COLO668 (cell line): ENCODE measurements around the gene EXOSC7.

Experiments used
- DNase-seq: peaks from one replicate; lab custom pipeline; 2025; ENCODE audit not compliant: unreplicated experiment; lab: John Stamatoyannopoulos, UW

Gene EXOSC7

DNA sequence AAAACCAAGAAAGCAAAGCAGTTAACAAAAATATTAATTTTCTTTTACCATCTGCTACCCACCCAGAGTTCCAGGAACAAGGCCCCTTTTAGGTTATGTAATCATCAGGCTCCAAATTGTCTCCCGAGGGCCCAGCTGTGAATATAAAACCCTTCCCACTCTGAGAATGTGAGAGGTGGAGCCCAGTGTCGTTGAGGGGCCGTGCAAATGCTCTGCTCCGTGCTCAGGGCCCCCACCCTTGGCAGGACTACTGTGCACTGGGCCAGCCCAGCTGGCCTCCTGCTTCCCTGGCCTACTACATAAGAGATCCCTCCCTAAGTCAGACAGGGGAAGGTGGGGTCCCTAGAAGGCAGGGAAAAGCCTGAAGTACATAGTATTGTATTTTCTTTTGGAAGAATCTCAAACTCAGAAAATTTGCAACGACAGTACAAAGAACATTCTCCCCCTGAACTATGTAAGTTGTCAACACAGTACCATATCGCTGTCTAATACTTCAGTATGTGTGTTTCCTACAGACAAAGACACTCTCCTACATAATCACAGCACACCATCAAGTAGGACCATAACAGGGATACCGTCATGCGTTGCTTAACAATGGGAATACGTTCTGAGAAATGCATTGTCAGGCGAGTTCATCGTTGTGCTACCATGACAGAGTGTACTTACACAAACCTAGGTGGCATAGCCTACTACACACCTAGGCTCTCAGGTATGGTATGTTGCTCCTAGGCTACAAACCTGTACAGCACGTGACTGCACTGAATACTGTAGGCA is 45.7 kb downstream of the EXOSC7 start:
- no peak for DNase-seq

DNA sequence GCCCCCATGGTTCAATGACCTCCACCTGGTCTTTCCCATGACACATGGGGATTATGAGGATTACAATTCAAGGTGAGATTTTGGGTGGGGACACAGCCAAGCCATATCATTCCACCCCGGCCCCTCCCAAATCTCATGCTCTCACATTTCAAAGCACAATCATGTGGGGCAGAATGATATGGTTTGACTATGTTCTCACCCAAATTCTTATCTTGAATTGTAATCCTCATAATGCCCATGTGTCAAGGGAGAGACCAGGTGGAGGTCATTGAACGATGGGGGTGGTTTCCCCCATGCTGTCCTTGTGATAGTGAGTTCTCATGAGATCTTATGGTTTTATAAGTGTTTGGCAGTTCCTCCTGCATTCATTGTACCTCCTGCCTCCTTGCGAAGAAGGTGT is 47.6 kb downstream of the EXOSC7 start:
- DNase-seq: no peak

DNA sequence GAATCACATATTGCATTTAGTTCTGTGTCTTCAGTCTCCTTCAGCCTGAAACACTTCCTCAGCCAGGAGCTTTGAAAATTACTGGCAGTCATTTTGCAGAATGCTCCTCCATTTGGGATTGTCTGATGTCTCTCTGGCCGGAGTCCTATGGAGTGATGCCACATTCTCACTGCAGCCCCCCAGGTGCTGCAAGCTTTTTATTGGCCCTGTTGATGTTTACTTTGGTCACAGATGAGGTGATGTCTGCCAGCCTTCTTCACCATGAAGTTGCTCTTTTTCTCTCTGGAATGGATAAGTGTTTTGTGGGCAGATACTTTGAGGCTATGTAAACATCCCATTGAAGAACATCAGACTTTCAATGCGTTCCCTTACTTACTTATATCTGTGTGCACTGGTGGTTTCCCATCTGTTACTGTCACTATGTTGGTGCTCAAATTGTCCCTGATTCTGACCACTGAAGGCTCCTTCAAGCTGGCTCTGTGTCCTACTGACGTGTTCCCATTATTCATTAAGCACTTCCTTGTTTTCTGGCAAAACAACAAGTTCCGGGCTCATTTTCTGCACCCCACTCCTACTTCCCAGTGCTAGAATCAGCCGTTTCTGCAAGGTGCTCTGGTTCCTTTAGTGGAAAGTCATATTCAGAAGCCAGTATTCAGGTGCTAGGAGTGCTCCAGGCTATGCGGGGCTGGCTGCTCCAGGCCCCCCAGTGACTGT is 48.7 kb downstream of the EXOSC7 start:
- DNase-seq: no peak

DNA sequence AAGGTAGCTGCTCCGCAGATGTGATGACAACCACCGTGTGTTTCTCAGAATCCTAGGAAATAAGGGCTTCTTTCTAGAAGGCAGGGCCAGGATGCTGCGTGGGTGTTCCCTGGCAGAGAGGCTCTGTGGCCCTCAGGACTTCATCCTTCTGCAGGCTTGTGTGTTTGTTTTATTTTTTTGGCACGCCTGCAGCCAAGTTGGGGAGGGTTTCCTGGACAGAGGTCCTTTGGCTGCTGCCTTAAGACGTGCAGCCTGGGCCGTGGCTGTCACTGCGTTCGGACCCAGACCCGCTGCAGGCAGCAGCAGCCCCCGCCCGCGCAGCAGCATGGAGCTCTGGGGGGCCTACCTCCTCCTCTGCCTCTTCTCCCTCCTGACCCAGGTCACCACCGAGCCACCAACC is 50.0 kb downstream of the EXOSC7 start, which contains the start of gene CLEC3B:
Gene CLEC3B (plus strand): TSS at position 266 of the 400 bp plus-strand sequence. CDS start 60 bp downstream, at position 326.
- no peak for DNase-seq

DNA sequence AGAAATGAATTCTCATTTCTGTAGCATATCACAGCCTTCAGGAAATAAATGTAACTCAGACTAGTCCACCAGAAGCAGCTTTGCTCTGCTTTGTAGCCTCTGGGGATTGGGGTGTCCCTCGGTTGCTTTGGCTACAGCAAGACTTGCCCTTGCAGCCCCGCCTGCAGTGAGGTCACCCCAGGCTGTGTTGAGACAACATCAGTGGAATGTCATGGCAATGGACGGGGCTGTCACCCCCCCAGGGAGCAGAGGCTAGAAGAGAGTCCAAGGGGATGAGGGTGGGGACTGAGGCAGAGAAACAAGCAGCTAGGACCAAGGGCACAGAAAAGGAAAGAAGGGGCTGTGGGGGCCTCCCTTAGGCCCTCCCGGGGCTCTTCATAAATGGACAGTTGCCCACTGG is 50.9 kb downstream of the EXOSC7 start:
- DNase-seq: no peak

DNA sequence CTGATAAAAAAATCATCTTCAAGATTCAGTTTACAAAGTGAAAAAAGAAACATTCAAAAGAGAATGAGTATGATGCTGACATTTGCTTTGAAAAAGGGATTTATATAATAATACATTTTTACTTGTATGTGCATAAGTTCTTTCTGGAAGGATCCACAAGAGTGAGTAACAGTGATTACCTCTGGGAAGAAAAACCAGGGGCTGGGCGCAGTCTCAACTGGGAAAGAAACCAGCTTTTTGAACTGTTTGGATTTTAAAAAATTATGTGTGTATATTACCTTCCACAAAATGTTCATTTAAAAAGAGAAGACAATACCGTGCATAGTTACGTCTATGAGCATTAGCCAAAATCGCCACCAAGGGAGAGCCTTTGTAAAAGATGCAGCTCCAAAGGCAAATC is 51.4 kb downstream of the EXOSC7 start:
- no peak for DNase-seq

DNA sequence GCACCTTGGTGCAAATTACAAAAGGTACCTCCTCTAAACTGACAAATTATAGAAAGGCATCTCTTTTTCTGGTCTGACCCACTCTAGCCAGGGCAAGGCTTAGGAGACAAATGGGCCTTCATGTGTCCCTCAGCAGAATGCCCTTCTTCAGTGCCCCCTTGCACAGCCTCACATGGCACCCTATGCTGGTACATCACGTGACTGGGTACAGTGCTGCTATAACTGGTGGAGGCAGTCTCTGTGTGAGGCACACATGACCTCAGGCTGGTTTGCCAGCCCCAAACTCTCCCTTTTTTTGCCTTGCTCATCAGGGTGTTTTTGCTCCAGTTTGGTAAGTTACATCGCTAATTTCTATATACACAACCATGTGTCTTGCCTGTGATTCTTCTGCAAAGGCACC is 53.2 kb downstream of the EXOSC7 start:
- DNase-seq: no peak

DNA sequence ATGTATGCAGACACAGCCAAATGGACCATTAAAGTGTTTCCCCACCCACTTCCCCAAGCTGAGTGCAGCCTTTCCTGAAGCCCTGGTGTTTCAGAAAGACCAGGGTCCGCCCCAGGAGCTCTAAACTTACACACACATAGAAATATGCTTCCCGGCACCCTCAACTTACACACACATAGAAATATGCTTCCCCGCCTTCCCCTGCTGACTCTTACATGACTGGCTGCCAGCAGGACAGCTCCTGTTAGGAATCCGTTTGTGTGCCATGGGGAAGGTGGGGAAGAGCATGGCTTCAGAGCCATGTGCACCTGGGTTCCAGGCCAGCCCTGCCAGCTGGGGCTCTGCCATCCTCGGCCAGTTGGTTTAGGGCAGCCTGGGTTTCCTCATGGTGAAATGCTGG is 53.6 kb downstream of the EXOSC7 start:
- no peak for DNase-seq

DNA sequence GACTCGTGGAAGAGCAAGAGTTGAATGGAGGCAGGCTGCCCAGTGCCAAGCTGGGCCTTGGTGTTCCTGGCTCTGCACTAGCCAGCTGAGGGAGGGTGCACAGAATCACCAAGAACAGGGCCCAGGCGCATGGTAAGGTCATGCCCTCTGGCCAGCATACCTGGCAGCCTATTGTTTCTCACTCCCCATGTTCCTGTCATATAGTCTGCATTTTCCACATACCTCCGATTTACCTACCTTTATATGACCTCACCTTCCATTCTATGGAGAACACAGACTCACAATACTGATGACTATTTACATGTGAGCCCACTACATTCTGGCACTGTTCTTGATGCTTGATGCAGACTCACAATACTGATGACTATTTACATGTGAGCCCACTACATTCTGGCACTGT is 55.5 kb downstream of the EXOSC7 start:
- no peak for DNase-seq

DNA sequence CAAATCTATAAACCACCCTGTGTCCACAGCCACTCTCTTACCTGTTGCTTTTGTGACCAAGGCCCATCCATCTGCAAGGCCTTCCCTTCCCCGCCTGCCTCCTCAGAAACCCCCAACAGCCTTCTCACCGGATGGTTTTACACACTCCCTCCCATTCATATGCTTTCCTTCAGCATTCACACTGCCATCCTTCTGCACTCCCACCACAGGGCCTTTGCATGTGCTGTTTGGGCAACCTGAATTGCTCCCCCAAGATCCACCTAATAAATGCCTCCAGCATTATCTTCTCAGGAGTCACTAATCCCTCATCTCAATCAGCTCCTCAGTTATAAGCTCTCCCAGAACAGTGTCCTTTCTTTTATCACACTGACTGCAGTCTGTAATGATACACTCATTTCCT is 56.1 kb downstream of the EXOSC7 start:
- no peak for DNase-seq

DNA sequence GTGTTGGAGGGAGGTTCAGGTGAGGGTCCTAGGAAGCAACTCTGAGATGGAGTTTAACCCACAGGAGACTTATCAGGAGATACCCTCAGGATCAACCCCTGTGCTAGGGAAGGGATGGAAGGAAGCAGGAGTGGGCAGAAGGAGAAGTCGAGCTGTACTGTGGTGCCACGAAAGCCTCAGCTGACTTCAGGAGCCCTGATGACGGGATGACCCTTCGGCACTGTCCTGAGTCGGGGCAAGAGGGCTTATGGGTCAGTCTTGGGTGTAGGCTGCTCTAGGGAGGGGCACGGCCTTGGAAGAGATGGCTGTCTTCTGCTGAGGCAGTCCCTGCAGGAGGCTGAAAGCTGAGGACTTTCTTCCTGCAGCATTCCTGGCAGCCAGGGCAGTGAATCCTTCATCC is 57.7 kb downstream of the EXOSC7 start:
- DNase-seq: no peak

DNA sequence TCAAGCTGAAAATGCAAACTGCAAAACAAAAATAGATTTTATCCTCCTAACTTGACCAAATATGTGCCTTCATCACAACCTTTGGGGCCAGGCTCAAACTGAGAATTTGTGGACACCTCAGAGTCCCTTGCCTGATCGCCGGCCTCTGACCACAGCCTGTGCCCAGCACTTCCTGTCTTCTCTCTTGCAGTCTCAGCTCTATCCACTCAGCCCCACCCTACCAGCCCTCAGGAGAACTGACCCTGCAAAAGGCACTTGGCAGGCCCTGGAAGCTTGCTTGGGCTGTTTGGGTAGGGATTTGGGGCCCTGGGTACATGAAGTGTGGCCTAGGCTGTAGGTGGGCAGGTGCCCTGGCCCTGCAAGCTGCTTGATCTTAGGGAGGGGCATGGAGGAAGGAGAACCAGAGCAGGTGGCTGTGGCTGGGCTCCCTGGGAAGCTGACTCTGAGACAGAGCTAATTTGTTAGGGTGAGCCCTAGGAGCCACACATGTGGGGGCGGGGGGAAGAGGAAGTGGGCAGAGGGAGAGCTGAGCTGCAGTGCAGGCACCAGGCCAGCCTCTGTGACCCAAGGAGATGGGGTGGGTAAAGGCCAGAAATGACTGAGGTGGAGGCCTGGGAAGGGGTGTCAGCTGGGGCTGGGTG is 58.7 kb downstream of the EXOSC7 start:
- no peak for DNase-seq

DNA sequence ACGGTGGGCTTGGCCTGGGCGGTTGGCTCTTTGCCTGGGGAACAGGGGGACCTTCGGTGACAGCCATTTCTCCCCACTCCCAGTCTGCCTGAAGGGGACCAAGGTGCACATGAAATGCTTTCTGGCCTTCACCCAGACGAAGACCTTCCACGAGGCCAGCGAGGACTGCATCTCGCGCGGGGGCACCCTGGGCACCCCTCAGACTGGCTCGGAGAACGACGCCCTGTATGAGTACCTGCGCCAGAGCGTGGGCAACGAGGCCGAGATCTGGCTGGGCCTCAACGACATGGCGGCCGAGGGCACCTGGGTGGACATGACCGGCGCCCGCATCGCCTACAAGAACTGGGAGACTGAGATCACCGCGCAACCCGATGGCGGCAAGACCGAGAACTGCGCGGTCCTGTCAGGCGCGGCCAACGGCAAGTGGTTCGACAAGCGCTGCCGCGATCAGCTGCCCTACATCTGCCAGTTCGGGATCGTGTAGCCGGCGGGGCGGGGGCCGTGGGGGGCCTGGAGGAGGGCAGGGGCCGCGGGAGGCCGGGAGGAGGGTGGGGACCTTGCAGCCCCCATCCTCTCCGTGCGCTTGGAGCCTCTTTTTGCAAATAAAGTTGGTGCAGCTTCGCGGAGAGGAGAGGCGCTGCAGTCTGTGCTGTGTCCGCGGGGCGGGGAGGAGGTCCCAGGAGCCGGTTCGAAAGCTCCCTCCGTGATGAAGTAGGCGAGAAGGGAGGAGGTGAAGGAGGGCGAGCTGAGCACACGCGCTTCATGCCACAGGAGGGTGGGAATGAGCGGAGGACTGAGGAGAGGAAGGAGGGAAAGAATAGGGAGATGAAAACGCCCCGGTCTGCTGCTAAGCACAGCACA is 59.6 kb downstream of the EXOSC7 start:
- no peak for DNase-seq

DNA sequence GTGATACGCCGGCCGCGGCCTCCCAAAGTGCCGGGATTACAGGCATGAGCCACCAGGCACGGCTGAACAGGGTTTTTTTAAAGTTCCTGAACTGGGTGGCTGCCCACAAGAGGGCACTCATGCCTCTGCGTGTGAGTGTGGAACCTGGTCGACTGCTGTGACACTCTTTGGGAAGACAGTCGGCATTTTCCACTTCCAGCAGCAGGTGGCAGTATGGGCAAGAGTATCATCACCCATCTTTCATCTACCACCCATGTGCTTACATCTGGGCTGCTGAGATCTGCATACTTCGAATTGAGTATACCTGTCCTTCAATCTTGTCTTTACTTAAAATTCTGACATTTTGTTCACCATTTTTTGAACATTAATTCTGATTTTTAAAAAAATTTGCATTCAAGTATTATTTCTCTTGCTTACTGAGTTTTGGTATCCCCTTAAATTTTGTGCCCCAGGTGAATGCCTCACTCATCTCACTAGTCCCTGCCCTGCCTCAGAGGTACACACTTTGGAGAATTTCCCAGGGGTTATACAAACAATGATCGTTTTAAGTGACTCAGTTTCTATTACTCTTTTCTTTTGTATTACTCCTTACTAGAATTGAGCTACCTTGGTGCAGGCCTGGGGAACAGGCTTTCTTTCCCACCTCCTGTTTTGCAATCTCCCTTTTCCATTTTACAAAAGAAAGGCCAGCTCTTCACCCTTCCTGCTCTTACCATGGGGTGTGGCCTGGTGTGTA is 61.8 kb downstream of the EXOSC7 start:
- DNase-seq: peak; percentile 82

DNA sequence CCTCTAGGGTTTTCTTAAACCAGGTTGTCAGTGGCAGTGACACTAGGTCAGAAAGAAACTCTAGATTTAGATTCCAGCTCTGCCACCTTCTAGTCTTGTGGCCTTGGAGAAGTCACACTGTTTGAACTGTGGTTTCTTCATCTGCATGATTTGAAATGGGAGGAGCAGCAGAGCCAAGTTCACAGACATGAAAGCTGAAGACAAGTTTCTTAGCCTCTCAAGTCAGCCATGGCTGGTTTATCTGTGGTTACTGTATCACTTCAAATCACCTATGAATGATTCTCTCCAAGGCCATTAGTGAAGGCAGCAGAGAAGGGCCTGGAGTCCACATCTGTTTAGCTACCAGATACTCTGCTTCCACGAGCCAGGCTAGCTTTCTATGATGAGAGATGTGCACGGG is 65.6 kb downstream of the EXOSC7 start:
- DNase-seq: no peak

DNA sequence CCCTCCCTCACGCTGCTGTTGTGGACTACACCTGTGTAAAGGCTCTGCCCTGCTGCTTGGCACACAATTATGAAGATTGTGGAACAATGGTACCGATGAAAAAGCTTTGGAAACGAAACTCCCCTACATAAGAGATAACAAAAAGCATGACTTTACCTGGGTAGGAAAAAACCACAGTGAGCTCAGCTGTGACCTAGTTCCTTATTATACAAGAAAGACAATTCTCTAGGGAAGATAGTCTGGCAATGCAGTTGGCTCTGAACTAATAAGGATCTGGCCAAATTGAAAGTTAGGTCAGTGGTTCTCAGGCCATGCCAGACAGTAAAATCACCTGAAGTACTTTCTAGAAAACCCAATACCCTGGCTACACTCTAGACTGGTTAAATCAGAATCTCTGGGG is 66.1 kb downstream of the EXOSC7 start:
- no peak for DNase-seq

DNA sequence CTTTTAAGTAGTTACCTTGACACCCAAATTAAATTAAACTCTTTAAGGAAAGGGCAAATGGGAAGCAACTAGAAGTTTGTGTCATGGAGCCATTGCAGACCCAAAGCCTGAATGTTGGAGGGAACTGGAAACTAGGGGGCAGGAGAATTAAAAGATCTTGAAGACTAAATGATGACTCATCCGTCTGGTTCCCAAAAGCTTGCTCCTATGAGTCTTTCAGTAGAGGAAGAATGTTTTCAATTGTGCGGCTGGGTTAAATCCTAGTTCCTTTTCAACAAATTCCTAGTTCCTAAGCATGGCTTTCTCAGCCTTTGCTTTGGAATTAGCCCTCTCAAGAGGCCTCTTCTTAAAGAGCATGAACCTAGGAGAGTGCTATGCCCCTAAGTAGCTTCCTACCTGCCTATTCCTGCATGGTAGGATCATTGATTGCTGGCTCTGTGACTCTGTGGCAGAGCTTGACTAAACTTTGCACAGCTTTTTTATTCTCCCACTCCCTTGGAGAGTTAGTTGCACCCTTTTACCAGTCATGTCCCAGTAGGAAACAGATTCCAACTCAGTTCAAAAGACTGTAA is 67.8 kb downstream of the EXOSC7 start:
- DNase-seq: no peak

DNA sequence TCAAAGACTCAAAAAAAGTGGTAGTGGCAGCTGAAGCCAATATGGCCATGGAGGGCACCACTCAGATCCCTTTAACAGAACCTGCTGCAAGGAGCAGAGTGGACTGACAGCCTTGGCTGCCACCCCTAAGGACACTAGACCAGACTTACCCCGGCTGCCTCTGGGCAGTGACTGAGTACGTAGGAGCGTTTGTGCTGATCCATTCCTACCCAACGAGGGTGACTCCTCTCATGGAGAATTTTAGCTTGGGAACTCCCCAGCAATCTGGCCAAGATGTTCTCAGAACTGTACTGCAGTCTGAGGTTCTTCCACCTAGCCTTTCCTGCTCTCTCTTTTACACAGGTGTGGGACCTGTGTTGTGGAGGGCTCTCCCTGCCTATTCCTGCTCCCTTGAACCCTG is 72.2 kb downstream of the EXOSC7 start:
- no peak for DNase-seq

DNA sequence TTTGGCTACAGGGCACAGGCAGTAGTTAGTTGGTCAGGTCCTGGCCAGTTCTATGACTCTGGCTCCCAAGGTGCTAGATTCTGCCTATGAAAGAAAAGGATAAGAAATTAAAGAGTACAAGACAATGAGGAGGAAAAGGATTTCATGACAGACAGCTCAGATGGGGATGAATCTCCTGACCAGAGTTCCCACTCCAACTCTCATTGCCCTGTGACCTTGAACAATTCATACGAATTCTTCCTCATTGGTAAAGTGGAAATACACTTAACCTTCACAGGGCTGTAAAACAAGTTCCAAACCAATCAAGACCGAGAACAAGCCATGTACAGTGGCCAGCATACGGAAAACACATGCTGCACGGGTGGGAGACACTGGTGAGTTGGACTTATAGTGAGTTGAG is 73.8 kb downstream of the EXOSC7 start:
- DNase-seq: no peak

DNA sequence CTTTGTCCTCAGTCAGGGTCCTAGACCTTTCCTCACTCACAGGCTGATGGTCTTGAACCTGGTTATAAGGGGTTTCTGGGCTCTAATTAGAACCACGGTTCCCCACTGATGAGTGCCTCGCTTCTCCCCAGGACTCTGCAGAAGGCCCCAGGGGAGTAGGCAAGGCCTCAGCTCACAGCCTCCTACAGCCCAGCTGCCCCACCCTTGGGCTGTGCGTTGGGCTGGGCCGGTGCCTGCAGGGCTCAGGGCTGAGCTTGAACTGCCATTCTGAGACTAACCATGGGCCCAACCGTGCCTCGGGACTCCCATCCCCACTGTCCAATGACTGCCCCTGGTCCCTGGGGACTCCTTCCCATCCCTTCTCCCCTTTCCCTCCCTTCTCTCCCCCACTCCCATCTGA is 75.6 kb downstream of the EXOSC7 start:
- no peak for DNase-seq
